ENCODE data around the gene OXSR1.

DNA sequence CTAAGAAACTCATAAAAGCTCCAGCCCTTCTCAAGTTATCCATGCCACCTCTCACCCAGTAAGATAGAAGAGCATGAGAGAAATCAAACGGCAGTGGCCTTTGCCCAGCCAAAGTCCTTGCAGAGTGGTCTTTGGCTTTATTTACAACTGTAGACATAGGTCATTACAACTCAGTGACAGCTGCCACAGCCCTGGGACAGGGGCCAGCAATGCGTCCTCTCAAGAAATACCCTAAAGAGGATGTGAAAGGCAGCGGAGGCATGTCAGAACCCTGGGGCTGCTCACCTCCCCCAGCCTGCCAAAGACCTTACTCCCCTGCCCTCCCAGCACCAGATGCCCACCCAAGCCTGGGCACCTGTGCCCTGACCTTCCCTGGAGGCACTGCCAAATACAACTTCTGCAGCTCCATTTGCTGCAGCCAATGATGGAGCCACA, 34.7 kb upstream of the OXSR1 start:
- TF ChIP-seq, protein P1, sequence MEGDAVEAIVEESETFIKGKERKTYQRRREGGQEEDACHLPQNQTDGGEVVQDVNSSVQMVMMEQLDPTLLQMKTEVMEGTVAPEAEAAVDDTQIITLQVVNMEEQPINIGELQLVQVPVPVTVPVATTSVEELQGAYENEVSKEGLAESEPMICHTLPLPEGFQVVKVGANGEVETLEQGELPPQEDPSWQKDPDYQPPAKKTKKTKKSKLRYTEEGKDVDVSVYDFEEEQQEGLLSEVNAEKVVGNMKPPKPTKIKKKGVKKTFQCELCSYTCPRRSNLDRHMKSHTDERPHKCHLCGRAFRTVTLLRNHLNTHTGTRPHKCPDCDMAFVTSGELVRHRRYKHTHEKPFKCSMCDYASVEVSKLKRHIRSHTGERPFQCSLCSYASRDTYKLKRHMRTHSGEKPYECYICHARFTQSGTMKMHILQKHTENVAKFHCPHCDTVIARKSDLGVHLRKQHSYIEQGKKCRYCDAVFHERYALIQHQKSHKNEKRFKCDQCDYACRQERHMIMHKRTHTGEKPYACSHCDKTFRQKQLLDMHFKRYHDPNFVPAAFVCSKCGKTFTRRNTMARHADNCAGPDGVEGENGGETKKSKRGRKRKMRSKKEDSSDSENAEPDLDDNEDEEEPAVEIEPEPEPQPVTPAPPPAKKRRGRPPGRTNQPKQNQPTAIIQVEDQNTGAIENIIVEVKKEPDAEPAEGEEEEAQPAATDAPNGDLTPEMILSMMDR (IDR thresholded peaks at IDR 0.05) = no peak
- no peak for TF ChIP-seq POLR2A (IDR thresholded peaks at IDR 0.05)

All from esophagus squamous epithelium (tissue), 4 donors.